Measurements from ENCODE around the gene NLK.

Gene NLK

DNA sequence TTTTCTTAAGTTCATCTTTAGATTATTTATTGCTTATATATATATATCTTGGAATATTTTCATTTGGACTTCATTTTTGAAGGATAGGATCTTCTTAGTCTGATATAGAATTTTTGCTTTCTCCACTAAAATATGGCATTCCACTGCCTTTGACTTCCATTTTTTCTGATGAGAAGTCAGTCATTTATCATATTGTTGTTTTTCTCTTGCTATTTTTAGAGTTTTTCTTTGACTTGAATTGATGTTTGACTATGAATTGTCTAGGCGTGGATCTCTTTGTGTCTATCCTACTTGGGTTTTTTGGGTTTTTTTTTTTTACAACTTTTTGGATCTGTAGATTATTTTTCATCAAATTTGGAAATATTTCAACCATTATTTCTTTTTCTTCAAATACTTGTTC lies 67.7 kb downstream of the NLK start:
- DNase-seq (ENCODE audit: low read depth in 2 of 2, low spot score in 1 of 2): no peak

DNA sequence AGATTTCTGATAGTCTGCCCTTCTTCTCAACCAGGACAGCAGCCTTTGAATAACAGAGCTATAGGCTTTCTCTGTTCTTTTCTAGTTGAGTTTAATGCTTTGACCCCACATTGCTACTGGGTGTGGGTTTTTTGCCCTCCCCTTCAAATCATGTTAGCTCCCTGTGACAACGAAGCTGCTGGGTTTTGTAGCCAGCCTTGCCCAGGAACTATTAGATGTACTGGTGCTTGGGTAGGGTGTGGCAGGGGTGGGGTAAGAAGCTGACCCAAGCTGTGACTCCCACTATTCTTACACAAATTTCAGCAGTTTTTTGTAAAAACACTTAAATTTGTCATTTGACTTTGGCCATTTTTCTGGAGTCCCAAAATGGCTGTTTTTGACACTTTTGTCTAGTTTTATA lies 69.7 kb downstream of the NLK start:
- no peak for DNase-seq (ENCODE audit: low read depth in 2 of 2, low spot score in 1 of 2)

DNA sequence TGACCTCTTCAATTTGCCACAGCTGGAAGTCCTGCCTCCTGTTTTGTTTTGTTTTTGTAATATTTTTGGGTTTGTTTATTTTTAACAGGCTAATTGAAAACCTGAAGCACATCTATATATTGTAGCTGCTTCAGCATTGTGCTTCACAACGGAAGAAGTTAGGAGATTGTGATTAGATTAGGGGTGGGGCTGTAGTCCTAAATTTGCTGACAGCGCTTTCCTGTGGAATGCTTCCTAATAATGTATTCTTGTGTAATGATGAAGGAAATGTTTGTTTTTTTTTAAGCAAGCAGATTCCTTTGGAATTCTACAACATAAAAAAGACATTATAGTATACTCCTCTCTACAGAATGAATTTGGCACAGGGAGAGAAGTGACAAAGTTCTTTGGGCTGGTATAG lies 70.1 kb downstream of the NLK start:
- DNase-seq (ENCODE audit: low read depth in 2 of 2, low spot score in 1 of 2): no peak

DNA sequence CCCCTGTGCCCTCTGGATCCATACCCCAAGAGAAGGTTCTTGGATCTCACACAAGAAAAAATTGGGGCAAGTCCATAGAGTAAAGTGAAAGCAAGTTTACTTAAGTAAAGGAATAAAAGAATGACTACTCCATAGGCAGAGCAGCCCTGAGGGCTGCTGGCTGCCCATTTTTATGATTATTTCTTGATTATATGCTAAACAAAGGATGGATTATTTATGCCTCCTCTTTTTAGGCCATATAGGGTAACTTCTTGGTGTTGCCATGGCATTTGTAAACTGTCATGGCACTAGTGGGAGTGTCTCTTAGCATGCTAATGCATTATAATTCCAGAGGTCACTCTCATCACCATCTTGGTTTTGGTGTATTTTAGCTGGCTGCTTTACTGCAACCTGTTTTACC lies 70.8 kb downstream of the NLK start:
- DNase-seq (ENCODE audit: low read depth in 2 of 2, low spot score in 1 of 2): no peak

DNA sequence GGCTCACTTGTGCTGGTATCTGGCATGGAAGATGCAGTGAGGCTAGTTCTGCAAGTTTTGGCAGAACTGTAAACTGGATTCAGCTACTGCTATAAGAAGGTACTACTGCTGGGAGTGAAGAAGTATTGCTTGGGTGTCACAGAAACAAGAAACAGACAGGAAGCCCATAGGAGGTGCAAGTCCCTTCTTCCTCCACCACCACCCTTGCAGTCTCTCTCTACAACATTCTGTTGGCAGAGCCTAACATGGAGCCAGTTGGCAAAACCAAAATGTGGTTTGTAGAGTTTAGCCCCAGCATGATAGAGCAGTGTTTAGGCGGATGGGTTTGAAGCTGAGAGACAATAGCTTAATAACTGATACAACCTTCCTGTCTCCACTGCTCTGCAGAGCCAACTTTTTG lies 72.6 kb downstream of the NLK start:
- DNase-seq (ENCODE audit: low read depth in 2 of 2, low spot score in 1 of 2): no peak

DNA sequence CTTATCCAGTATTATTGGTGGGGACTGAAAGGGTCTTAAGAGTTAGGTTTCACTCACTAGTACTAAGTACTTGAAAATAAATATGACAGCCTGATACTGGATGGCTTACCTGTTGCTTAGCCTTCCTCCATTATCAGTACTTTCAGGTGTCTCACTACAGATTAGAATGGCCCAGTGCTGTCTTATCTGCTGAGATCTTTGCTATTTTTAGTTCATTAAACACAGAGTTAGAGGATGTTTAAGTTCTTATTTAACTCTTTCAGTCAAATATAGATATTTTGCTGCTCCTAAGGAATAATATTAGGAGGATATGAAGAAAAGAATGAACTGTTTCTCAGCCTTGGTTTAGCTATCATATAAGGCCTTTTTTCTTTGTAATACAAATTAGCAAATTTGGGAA lies 74.8 kb downstream of the NLK start:
- DNase-seq (ENCODE audit: low read depth in 2 of 2, low spot score in 1 of 2): no peak

DNA sequence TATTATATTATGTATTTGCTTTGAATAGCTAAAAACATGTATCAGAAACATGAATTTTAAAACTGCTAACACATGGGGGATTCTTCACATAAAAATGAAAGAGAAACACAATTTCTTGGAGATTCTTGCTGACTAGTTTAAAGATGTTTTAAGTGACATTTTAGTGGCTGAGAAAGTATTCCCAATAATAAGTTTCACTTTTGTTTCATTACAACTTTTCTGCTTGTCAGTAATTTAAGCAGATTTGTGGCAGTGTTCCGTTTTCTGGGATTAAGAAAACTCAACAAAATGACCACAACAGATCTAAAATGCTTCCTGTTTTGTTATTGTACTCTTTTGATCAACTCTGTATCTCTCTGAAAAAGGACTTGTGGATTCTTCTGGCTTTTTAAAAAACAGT lies 75.9 kb downstream of the NLK start:
- no peak for DNase-seq (ENCODE audit: low read depth in 2 of 2, low spot score in 1 of 2)

DNA sequence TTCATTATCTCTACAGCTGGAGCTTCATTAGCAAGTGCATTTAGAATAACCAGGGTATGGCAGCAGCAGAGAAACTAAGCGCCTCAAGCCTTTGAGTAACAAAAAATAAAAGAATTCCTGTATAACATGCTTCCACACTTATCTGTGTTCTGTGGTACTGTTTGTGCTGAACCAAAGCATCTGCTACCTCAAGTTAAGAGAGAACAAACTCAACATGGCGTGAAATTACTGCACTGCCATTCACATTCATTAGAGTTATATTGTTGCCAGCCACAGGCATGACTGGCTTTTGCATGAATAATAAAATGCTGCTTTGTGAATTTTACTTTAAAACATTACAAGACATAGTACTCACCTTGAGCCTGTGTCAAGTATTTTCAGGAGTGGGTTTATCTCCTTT lies 76.6 kb downstream of the NLK start:
- DNase-seq (ENCODE audit: low read depth in 2 of 2, low spot score in 1 of 2): no peak

DNA sequence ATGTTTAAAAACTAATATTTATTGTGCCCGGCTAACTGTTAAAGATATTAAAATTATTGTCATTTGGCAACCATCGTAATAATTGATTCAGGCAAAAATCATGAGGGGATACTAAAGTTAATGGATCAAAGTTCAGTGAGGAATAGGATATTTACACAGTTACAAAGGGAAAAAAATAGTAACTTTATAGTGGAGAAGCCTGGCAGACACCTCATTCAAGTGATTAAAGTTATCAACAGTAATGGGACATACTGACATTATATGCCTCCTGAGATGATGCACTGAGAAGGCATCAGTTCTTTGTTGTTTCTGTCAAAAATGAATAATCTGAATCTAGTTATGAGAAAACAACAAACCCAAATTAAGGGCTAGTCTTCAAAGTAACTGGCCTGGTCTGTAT lies 77.1 kb downstream of the NLK start:
- DNase-seq (ENCODE audit: low read depth in 2 of 2, low spot score in 1 of 2): no peak

DNA sequence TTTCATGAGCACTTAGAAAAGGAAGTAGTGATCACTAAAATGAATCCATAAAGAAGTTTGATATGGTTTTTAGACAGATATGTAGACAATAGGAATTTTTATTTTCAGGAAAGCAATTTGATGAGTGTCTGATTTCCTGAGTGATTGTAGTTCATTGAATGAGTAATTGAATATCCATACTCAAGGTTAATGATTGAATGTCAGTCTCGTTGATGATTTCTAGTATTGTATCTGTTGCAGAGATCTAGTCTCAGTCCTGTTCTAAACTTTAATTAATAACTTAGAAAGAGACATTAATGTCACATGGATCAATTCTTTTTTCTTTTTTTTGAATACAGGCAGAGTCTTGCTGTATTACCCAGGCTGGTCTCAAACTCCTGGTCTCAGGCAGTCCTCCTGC lies 78.3 kb downstream of the NLK start:
- DNase-seq (ENCODE audit: low read depth in 2 of 2, low spot score in 1 of 2): no peak

DNA sequence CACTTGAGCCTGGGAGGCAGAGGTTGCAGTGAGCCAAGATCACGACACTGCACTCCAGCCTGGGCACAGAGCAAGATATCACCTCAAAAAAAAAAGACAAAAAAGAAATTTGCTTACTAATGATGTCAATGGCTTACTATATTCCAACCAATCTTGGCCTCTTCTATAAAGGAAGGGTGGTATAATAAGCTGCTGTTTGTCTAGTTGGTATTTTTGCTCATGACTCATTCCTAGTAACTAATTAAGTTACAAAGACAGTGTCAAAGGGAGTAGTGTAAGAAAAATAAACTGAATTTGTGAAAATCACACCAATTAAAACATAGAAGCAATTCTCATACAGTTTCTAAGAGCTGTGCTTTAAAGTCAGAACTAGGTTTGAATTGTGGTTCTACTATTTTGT lies 82.5 kb downstream of the NLK start:
- DNase-seq (ENCODE audit: low read depth in 2 of 2, low spot score in 1 of 2): no peak

DNA sequence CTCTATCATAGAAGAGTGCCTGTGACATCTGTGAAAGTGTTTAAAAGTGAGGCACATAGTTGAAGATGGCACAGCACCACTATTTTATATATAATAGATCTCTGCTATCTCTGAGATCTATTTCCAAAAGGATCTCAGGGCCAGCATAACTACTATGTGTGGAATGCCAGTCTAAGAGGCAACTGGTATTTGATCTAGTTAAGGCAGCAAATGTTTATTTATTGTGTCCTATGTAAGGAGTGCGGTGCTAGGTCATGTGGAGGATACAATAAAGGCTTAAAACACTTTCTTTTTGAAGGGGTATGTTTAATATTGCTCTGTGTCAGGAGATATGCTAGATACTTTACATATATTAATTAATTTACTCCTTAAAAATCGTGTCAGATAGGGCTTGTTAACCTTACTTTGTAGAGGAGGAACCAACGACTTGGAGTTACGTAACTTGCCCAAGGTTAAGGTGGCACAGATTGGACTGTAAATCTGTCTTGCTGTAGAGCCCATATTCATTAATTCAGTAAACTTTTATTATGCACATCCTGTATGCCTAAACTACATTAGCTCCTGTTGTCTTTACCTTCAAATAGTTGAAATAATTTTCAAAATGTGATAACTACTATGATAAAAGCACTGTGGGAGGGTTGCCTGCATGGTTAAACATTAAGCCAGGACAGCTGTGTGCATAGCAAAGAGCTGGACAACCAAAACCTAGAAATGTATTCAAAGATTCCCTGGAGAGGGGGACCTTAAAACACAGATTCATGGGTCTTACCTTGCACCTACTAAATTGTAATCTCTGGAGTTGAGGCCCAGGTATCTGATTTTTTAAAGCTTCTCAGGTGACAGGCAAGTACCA lies 83.3 kb downstream of the NLK start:
- no peak for DNase-seq (ENCODE audit: low read depth in 2 of 2, low spot score in 1 of 2)

DNA sequence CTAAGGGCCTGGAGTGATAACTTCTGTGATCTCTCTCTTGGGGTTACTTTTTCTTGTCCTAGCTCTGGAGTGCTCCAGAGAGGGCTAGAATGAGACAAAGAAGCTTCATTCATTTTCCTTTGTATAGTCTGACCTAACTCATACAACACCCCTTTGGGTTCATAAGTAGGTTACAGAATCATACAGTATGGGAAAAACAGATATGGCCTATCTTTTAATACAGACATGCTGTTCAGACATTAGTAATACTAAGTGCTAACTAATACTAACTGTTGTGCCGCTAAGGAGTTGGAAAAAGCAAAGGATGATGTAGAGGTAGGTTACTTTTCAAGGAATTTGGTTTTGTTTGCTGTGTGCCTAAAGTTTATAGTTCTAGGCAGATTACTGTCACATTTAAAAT lies 84.7 kb downstream of the NLK start:
- no peak for DNase-seq (ENCODE audit: low read depth in 2 of 2, low spot score in 1 of 2)

DNA sequence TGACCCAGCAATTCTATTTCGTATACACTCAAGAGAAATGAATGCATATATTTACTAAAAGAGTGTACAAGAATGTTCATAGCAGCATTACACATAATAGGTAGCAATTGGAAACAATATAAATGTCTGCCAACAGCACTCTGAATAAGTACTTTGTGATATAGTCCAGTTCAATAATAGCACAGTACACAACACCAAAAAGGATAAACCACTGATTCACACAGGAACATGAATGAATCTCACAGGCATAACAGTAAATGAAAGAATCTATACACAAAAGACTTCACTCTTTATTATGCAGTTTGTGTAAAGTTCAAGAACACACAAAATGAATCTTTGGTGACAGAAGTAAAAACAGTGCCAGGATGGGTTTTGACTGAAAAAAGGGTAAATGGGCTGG lies 86.3 kb downstream of the NLK start:
- no peak for DNase-seq (ENCODE audit: low read depth in 2 of 2, low spot score in 1 of 2)

DNA sequence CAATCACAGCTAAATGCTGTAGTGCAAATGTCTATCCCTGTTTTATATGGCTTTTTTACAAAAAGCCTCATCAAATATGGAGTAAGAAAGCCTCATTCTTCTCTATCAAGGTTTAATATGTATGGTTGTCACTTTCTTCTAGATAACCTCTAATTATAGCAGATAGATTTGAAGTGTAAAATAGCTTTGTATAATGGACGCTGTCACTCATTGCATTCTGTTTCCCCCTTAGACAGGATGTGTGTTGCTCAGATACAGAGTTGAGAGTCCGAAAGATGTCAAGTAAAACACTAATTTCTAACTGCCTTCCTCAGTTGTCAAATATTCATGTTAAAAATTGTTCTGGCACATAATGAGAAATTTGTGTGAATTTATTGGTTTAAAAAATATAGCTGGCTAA lies 88.0 kb downstream of the NLK start:
- DNase-seq (ENCODE audit: low read depth in 2 of 2, low spot score in 1 of 2): no peak

DNA sequence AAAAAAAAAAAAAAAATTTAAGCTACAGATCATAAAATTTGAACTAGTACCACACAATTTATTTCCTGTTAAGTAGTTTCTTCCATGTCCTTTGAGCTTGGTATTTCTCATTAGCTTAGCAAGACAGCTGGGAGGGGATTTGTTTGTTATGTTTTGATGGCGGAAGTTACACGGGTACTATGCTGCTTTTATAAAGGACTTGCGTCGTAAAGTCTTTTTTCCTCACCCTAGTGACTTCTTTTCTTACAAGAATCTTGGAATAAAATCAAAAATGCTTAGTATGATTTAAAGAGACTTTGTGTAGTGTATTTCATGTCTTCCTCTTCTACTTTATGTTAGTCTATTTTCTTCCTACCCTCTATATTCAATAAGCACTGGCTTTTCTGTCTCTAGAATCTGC lies 89.1 kb downstream of the NLK start:
- DNase-seq (ENCODE audit: low read depth in 2 of 2, low spot score in 1 of 2): no peak

DNA sequence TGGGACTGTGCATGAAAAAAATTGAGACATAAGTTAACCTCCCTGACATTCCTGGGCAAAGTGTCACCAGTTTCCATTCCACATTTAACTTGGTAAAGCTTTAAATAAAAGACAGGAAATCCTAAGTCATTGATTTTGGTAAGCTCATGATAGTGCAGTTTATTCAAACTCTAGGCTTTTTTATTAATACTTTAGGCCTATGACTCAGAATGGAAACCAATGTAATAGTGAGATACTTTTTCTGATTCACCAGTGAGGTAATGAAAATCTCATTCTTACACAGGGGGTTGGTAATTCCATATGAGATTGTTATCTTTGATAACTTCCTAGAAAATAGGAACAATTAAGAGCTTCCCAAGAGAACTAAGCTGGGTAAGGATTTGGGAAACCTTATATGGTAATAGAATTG lies 91.1 kb downstream of the NLK start:
- DNase-seq (ENCODE audit: low read depth in 2 of 2, low spot score in 1 of 2): no peak

DNA sequence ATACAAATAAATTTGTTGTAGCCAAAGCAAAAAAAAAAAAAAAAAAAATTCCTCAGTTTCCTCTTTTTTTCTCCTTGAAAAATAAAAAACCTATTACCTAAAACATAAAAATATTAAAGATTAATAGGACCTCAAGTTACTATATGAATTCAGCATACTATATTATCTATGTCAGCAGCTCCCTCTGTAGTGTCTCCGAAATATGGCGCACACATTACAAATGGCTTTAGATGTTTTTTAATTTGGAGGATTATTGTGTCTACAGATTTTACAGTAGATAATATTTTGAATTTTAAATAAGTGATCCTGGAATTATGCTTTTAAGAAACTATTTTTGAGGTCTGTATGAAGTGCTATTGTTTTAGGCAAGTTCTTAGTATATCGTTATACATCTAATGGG lies 94.4 kb downstream of the NLK start:
- no peak for DNase-seq (ENCODE audit: low read depth in 2 of 2, low spot score in 1 of 2)

DNA sequence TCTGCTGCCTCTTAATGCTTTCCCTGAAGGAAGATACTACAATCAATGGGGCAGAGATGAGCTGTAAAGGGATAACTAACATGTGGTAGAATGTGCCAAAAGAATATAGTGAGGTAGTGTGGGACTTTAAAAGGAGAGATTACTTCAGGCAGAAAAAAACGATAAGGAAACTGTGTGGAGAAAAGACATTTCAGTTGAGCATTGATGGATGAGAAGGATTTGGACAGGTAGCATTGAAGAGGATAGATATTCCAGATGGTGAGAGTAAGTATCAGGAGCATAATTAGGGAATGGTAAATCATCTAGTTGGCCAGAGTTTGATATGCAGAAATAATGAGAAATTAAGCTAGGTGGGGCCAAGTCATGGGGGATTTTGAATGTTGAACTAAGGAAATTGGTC lies 97.3 kb downstream of the NLK start:
- no peak for DNase-seq (ENCODE audit: low read depth in 2 of 2, low spot score in 1 of 2)

DNA sequence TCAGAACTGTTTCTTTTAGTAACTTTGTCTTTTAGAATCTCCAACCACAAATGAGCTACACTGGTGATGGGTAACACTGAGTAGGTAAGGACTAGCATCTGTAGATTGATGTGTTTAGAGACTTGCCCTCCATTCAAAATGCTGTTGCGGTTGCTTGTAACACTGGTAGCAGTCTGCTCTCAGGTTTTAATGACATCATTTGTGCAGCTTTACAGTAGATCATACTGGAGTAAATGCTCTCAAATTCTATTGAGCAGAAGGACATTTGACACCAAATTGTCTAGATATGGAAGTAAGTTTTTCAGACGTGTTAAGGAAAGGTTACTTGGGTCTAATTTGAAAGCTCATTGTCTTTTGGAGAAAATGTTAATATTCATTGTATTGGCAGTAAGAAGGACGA lies 98.8 kb downstream of the NLK start:
- DNase-seq (ENCODE audit: low read depth in 2 of 2, low spot score in 1 of 2): no peak

DNA sequence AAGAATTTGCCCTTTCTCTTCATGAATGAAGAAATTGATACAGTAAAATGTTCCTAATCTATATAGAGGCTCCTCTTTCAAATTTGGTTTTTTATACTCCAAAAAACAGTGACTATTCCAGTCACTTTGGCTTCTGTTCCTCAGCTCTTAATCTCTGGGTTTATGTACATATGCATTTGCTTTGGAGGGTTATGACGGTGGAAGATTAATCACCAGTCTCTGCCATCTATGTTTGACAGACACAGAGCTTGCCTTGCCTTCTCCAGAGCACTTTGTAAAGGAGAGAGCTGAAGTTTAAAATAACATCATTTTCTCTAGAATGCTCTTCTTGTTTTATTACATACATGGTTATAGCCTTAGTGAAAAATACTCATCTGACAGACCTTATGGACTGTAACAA lies 99.3 kb downstream of the NLK start:
- DNase-seq (ENCODE audit: low read depth in 2 of 2, low spot score in 1 of 2): no peak

DNA sequence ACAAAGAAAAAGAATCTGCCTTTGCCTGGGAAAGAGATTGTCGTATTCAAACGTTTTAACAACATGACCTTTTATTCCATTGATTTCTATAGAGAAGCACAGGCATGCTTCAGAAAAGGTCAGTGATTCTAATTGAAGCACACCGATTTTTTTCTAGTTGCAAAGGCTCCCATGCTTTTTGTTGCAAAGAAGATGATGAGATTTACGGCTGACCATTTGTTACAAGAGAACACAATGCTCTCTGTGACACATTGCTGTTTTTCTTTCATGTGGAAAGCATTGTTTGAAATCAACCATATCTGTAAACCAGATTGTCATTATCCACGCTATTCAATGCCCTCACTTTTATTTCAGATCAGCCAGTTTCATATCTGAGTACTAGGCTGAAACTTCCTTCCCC lies 99.8 kb downstream of the NLK start:
- no peak for DNase-seq (ENCODE audit: low read depth in 2 of 2, low spot score in 1 of 2)

DNA sequence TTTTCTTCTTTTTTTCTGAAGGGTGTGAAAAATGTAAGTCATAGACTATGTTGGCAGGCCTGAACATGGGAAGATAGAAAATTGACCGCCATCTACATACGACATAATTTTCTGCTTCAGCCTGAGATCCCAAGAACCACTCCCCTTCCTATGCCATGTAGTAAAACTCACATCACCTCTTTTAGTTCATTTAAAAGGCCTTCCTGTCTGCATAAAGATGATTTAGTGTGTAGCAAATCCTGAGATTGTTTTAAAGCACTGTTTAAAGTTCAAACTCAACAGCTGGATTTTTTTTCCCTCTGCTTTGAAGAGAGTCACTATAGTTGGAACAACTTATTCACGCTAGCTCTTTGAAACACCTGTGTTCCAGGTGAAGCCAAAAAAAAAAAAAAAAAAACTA lies 101.5 kb downstream of the NLK start:
- no peak for DNase-seq (ENCODE audit: low read depth in 2 of 2, low spot score in 1 of 2)

DNA sequence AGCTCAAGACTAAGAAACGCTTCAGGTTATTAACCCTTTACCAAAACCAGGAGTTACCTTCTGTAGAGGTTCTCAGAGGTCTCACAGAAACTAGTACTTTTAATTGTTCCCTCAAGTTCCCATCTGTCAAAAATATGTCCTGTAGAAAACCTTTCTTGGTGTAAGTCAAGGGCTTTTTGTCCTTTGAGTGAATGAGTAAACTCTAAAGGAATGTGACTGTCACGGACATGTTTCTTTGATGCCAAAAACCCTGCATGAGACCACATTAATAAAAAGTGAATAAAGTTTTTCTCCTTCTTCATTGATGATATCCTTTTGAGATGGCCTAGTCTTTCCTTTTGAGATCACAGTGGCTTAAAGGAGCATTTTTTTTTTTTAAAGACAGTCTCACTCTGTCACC lies 102.9 kb downstream of the NLK start:
- DNase-seq (ENCODE audit: low read depth in 2 of 2, low spot score in 1 of 2): no peak
